ENCODE results near the gene CDH13.
A peak's percentile ranks its signal among the peaks of the same experiment; 100 is the strongest.

CDH13 gene

GRCh38 chr16:83354015-83354414 lies 727.2 kb downstream of the CDH13 start:
- H3K4me3 ChIP-seq (ENCODE audit: low read depth, low read length), result no peak overlapping the region
- DNase-seq (ENCODE audit: low read depth), result no peak
- in situ Hi-C loops (cut with HindIII; ENCODE audit: low sequenced_read_pairs), result no loop called here
- TF ChIP-seq CTCF (IDR thresholded peaks at IDR 0.05; ENCODE audit: low read depth, low read length, missing control alignments), result no peak

- no peak for TF ChIP-seq CTCF (IDR thresholded peaks at IDR 0.05; ENCODE audit: low read depth, low read length, missing control alignments)
- in situ Hi-C loops (cut with HindIII; ENCODE audit: low sequenced_read_pairs), result no loop called here
- H3K4me3 ChIP-seq (ENCODE audit: low read depth, low read length), result no peak overlapping the region
- DNase-seq (ENCODE audit: low read depth), result no peak
These were observed 728.9 kb downstream of the CDH13 start for GRCh38 chr16:83355570-83356218.

GRCh38 chr16:83356266-83356665 lies 729.5 kb downstream of the CDH13 start:
- TF ChIP-seq CTCF (IDR thresholded peaks at IDR 0.05; ENCODE audit: low read depth, low read length, missing control alignments), result peak; percentile 83
- in situ Hi-C loops (cut with HindIII; ENCODE audit: low sequenced_read_pairs), result no loop called here
- peak; percentile 63 for DNase-seq (ENCODE audit: low read depth)
- H3K4me3 ChIP-seq (ENCODE audit: low read depth, low read length), result no peak overlapping the region

GRCh38 chr16:83356986-83357385 lies 730.2 kb downstream of the CDH13 start:
- in situ Hi-C loops (cut with HindIII; ENCODE audit: low sequenced_read_pairs), result no loop called here
- TF ChIP-seq CTCF (IDR thresholded peaks at IDR 0.05; ENCODE audit: low read depth, low read length, missing control alignments), result no peak
- no peak for DNase-seq (ENCODE audit: low read depth)
- no peak overlapping the region for H3K4me3 ChIP-seq (ENCODE audit: low read depth, low read length)

GRCh38 chr16:83363521-83363920 lies 736.8 kb downstream of the CDH13 start:
- in situ Hi-C loops (cut with HindIII; ENCODE audit: low sequenced_read_pairs), result loop anchor here (5.0 kb wide), 1 partner anchor 69 kb away; no protein-coding TSS in a partner anchor
- TF ChIP-seq CTCF (IDR thresholded peaks at IDR 0.05; ENCODE audit: low read depth, low read length, missing control alignments), result no peak
- no peak for DNase-seq (ENCODE audit: low read depth)
- no peak overlapping the region for H3K4me3 ChIP-seq (ENCODE audit: low read depth, low read length)

- DNase-seq (ENCODE audit: low read depth), result no peak
- no peak overlapping the region for H3K4me3 ChIP-seq (ENCODE audit: low read depth, low read length)
- in situ Hi-C loops (cut with HindIII; ENCODE audit: low sequenced_read_pairs), result no loop called here
- no peak for TF ChIP-seq CTCF (IDR thresholded peaks at IDR 0.05; ENCODE audit: low read depth, low read length, missing control alignments)
These were observed 738.4 kb downstream of the CDH13 start for GRCh38 chr16:83365166-83365565.
